Chondrocyte (in vitro differentiated cells): ENCODE results near the gene AKAP12. TPM values are rescaled to one million over a fixed set of nuclear protein-coding genes. Genes with fewer than 3 reads are reported as not detected.

Source experiments
- DNase-seq: peaks from one replicate; pipeline ENCODE4 v3.0.0; 2021; ENCODE audit warnings: mixed read lengths, low spot score
- H3K27ac Mint-ChIP-seq: one replicate; pipeline ENCODE4 v1.8.0; 2021; ENCODE audit warnings: mild to moderate bottlenecking, moderate library complexity, mixed read lengths; ENCODE audit not compliant: unreplicated experiment
- H3K27me3 Mint-ChIP-seq: 2 replicates; pipeline ENCODE4 v1.8.0; 2021; ENCODE audit warnings: low read depth, mixed read lengths
- H3K36me3 Mint-ChIP-seq: 2 replicates; pipeline ENCODE4 v1.8.0; 2021; ENCODE audit warnings: low read depth, mixed read lengths
- H3K4me1 Mint-ChIP-seq: 2 replicates; pipeline ENCODE4 v1.8.0; 2021; ENCODE audit warnings: low read depth, mild to moderate bottlenecking, mixed read lengths
- H3K4me3 Mint-ChIP-seq: one replicate; pipeline ENCODE4 v1.8.0; 2021; ENCODE audit warnings: mild to moderate bottlenecking, moderate library complexity, mixed read lengths; ENCODE audit not compliant: unreplicated experiment
- H3K9me3 Mint-ChIP-seq: 2 replicates; pipeline ENCODE4 v1.8.0; 2021; ENCODE audit warnings: low read depth, mixed read lengths
- CTCF ChIP-seq: fragments of 200-600 bp; sonication (generic); IDR thresholded peaks from 2 replicates; pipeline ENCODE4 v1.5.0; 2021; ENCODE audit warnings: antibody characterized with exemption, mild to moderate bottlenecking, moderate library complexity
- total RNA-seq: library from RNA; stranded (reverse); gene quantifications from 3 replicates; pipeline ENCODE4 v1.2.1, GENCODE V29; 2021

The AKAP12 gene
- total RNA-seq, 1 donor from 2014 or later = 176 TPM

- TF ChIP-seq CTCF = no peak
- Mint-ChIP-seq H3K27ac (peak overlapping the region; percentile 98), H3K4me1 (peaks cover 64% of the 10 kb centered on the region), H3K36me3 (peaks cover 2% of the 10 kb centered on the region), H3K4me3 (no peak overlapping the region), H3K27me3 (no peaks in the 10 kb centered on the region), H3K9me3 (no peaks in the 10 kb centered on the region)
- no peak for DNase-seq
Measured at GRCh38 chr6:151255811-151256210, 16.0 kb downstream of the AKAP12 start.

- no peak for DNase-seq
Measured at GRCh38 chr6:151257985-151258445, 18.2 kb downstream of the AKAP12 start.

GRCh38 chr6:151260205-151260604 lies 20.4 kb downstream of the AKAP12 start:
- Mint-ChIP-seq H3K27ac (no peak overlapping the region), H3K36me3 (peaks cover 2% of the 10 kb centered on the region), H3K9me3 (no peaks in the 10 kb centered on the region), H3K27me3 (no peaks in the 10 kb centered on the region), H3K4me3 (no peak overlapping the region), H3K4me1 (peaks cover 61% of the 10 kb centered on the region)
- no peak for DNase-seq
- no peak for TF ChIP-seq CTCF

More at GRCh38 chr6:151257985-151258445, 18.2 kb downstream of the AKAP12 start:
- no peak for TF ChIP-seq CTCF
- H3K4me3 Mint-ChIP-seq = no peak overlapping the region
- peak overlapping the region; percentile 87 for H3K27ac Mint-ChIP-seq
- H3K27me3 Mint-ChIP-seq = no peaks in the 10 kb centered on the region
- no peaks in the 10 kb centered on the region for H3K9me3 Mint-ChIP-seq
- peaks cover 68% of the 10 kb centered on the region for H3K4me1 Mint-ChIP-seq
- no peaks in the 10 kb centered on the region for H3K36me3 Mint-ChIP-seq

GRCh38 chr6:151263035-151263434 lies 23.3 kb downstream of the AKAP12 start:
- Mint-ChIP-seq H3K9me3 (no peaks in the 10 kb centered on the region), H3K4me1 (peaks cover 49% of the 10 kb centered on the region), H3K27ac (peak overlapping the region; percentile 43), H3K4me3 (no peak overlapping the region), H3K36me3 (peaks cover 2% of the 10 kb centered on the region), H3K27me3 (no peaks in the 10 kb centered on the region)
- no peak for TF ChIP-seq CTCF
- no peak for DNase-seq

GRCh38 chr6:151263967-151264366 lies 24.2 kb downstream of the AKAP12 start:
- Mint-ChIP-seq H3K27ac (peak overlapping the region; percentile 54), H3K4me1 (peaks cover 46% of the 10 kb centered on the region), H3K27me3 (no peaks in the 10 kb centered on the region), H3K9me3 (no peaks in the 10 kb centered on the region), H3K36me3 (peaks cover 2% of the 10 kb centered on the region), H3K4me3 (no peak overlapping the region)
- DNase-seq = no peak
- TF ChIP-seq CTCF = no peak
